Measurements from ENCODE around the gene ACSS1. TPM values are rescaled to one million over a fixed set of nuclear protein-coding genes. Genes with fewer than 3 reads are reported as not detected.

The ACSS1 gene
- total and polyA plus RNA-seq, 2 of the 8 experiments (the other 6 are each of a cell fraction or from before 2014, with no cell fraction given) = 2.6 to 3.4 TPM

- no peak for FAIRE-seq
- Histone ChIP-seq H2AFZ (ENCODE audit: low read length) (no peak overlapping the region), H4K8ac (ENCODE audit: extremely low read depth, insufficient read depth, low read length) (no peak overlapping the region), H2BK20ac (ENCODE audit: low read length) (no peak overlapping the region), H3K79me2 (ENCODE audit: control insufficient read depth in 1 of 2, insufficient read depth in 2 of 2, low read length in 2 of 2) (no peaks in the 10 kb centered on the region), H4K5ac (ENCODE audit: insufficient read length, low read depth, low read length) (no peak overlapping the region), H3K23ac (ENCODE audit: insufficient read length) (no peak overlapping the region), H2BK12ac (ENCODE audit: low read depth, low read length) (no peak overlapping the region), H3K27ac (ENCODE audit: low read depth, low read length) (no peak overlapping the region), H3K4ac (replicated peaks; ENCODE audit: insufficient read length, low read depth, low read length) (no peak overlapping the region), H4K91ac (replicated peaks; ENCODE audit: insufficient read length, low read length) (no peak overlapping the region), H3K9me3 (ENCODE audit: insufficient read depth in 2 of 2, low read depth in 1 of 2, low read length in 1 of 2) (no peaks in the 10 kb centered on the region), H4K20me1 (replicated peaks in 1 of 2; ENCODE audit: control insufficient read depth in 1 of 2, insufficient read depth in 2 of 2, low read length in 2 of 2) (no peaks in the 10 kb centered on the region), H3K18ac (ENCODE audit: extremely low read depth, low read length) (no peak overlapping the region), H3K14ac (ENCODE audit: insufficient read length) (no peak overlapping the region), H3K27me3 (replicated peaks in 1 of 4; ENCODE audit: control insufficient read depth in 3 of 4, extremely low read depth in 1 of 4, insufficient read depth in 3 of 4, low read length in 3 of 4) (no peaks in the 10 kb centered on the region; a peak in 1 of 7 replicates), H2BK15ac (ENCODE audit: low read length) (no peak overlapping the region), H3K23me2 (ENCODE audit: low read depth, low read length) (no peaks in the 10 kb centered on the region), H3K56ac (replicated peaks; ENCODE audit: insufficient read length, low read depth, low read length) (no peak overlapping the region), H3K4me1 (replicated peaks in 1 of 4; ENCODE audit: control insufficient read depth in 3 of 4, insufficient read depth in 4 of 4, low read length in 3 of 4) (no peaks in the 10 kb centered on the region; a peak in 1 of 7 replicates), H2BK120ac (replicated peaks; ENCODE audit: low read depth, low read length) (no peak overlapping the region), H3K9ac (replicated peaks in 1 of 4; ENCODE audit: extremely low read depth in 1 of 4, low read depth in 3 of 4, low read length in 3 of 4) (no peak overlapping the region), H3K4me2 (ENCODE audit: insufficient read depth in 1 of 2, low read depth in 2 of 2, low read length in 2 of 2) (no peak overlapping the region), H2BK5ac (ENCODE audit: low read depth, low read length) (no peak overlapping the region), H3K4me3 (ENCODE audit: extremely low read depth in 1 of 4, insufficient read depth in 2 of 4, low read depth in 3 of 4, low read length in 4 of 4) (no peak overlapping the region), H2AK5ac (ENCODE audit: low read depth, low read length) (no peak overlapping the region), H3K36me3 (ENCODE audit: control insufficient read depth in 2 of 4, insufficient read depth in 4 of 4, low read length in 3 of 4) (no peaks in the 10 kb centered on the region), H3K79me1 (ENCODE audit: low read depth, low read length) (no peaks in the 10 kb centered on the region)
- ChIA-PET CTCF (ENCODE audit: partially characterized antibody) (interaction anchor here (1.3 kb wide), 1 partner anchor 24 kb away, joined by 3 read pairs; no protein-coding TSS in a partner anchor), POLR2A (ENCODE audit: partially characterized antibody) (no interaction called here)
- TF ChIP-seq POLR2A (IDR thresholded peaks at IDR 0.05; ENCODE audit: control extremely low read depth in 1 of 2, low read depth in 2 of 2, low read length in 2 of 2) (no peak), ASH2L (IDR thresholded peaks at IDR 0.05; ENCODE audit: low read length) (no peak), CHD2 (IDR thresholded peaks at IDR 0.05; ENCODE audit: low read length) (no peak), RAD21 (IDR thresholded peaks at IDR 0.05 in 1 of 2, conservative IDR thresholded peaks at IDR 0.05 in 1 of 2; ENCODE audit: low read depth in 2 of 2, low read length in 2 of 2) (no peak), BRCA1 (IDR thresholded peaks at IDR 0.05; ENCODE audit: low read depth, low read length) (no peak), SRF (IDR thresholded peaks at IDR 0.05; ENCODE audit: low read depth, low read length) (no peak), SP1 (IDR thresholded peaks at IDR 0.05; ENCODE audit: low read depth, low read length) (no peak), HDAC2 (IDR thresholded peaks at IDR 0.05; ENCODE audit: borderline replicate concordance in 1 of 2, low read depth in 2 of 2, low read length in 2 of 2) (no peak), SIRT6 (IDR thresholded peaks at IDR 0.05; ENCODE audit: low read length) (no peak), NANOG (IDR thresholded peaks at IDR 0.05; ENCODE audit: insufficient read depth, low read depth, low read length, poor library complexity, severe bottlenecking) (no peak), BACH1 (IDR thresholded peaks at IDR 0.05; ENCODE audit: low read length) (no peak)
- WGBS, 2 experiments (ENCODE audit: extremely low coverage in 1 of 2, insufficient coverage in 1 of 2, insufficient read length in 1 of 2, insufficient replicate concordance in 2 of 2, low coverage in 1 of 2, low lambda C conversion rate in 2 of 2, missing lambda C conversion rate in 1 of 2) = 85% methylated on average over 9 of the region's 9 CpGs; no CpG with 5 or more reads in 1 of the 2 experiments
- DNase-seq (ENCODE audit: low read depth in 1 of 2, low spot score in 2 of 2) = no peak
Observed at GRCh38 chr20:25039697-25040437, 18.1 kb downstream of the ACSS1 start.
